ENCODE measurements around the gene SYDE2. TPM values are rescaled to one million over a fixed set of nuclear protein-coding genes. Genes with fewer than 3 reads are reported as not detected.

The SYDE2 gene
- total and polyA plus RNA-seq, 2 experiments from 2014 or later: 5.8 to 20.1 TPM

GRCh38 chr1:85122169-85122568, 78.6 kb downstream of the SYDE2 start:
- H3K9me3 Mint-ChIP-seq: no peaks in the 10 kb centered on the region; the same call in 2 of the 3 replicates
- ATAC-seq: peak; percentile 89

GRCh38 chr1:85121744-85122143, 79.1 kb downstream of the SYDE2 start:
- Mint-ChIP-seq H3K9me3 (no peaks in the 10 kb centered on the region; the same call in 2 of the 3 replicates), H3K4me3 (no peak overlapping the region), H3K36me3 (ENCODE audit: low read depth) (no peaks in the 10 kb centered on the region), H3K4me1 (peaks cover 13% of the 10 kb centered on the region), H3K27me3 (ENCODE audit: insufficient read depth, low read depth, poor library complexity) (peaks cover 9% of the 10 kb centered on the region), H3K27ac (no peak overlapping the region)
- H3F3A ChIP-seq (replicated peaks; ENCODE audit: low read depth): no peaks in the 10 kb centered on the region
- H3K79me2 ChIP-seq (replicated peaks; ENCODE audit: insufficient read depth): no peaks in the 10 kb centered on the region
- no peaks in the 10 kb centered on the region for H3K36me3 ChIP-seq (ENCODE audit: insufficient read depth)
- no peaks in the 10 kb centered on the region for H3K9me2 ChIP-seq (ENCODE audit: insufficient read depth)
- H3K4me3 ChIP-seq: no peak overlapping the region
- peaks cover 10% of the 10 kb centered on the region for H3K4me1 ChIP-seq (ENCODE audit: insufficient read depth)
- H3K4me2 ChIP-seq: no peak overlapping the region
- H4K20me1 ChIP-seq (replicated peaks; ENCODE audit: insufficient read depth): no peaks in the 10 kb centered on the region
- DNase-seq (ENCODE audit: low spot score): no peak
- TF ChIP-seq, protein P1, sequence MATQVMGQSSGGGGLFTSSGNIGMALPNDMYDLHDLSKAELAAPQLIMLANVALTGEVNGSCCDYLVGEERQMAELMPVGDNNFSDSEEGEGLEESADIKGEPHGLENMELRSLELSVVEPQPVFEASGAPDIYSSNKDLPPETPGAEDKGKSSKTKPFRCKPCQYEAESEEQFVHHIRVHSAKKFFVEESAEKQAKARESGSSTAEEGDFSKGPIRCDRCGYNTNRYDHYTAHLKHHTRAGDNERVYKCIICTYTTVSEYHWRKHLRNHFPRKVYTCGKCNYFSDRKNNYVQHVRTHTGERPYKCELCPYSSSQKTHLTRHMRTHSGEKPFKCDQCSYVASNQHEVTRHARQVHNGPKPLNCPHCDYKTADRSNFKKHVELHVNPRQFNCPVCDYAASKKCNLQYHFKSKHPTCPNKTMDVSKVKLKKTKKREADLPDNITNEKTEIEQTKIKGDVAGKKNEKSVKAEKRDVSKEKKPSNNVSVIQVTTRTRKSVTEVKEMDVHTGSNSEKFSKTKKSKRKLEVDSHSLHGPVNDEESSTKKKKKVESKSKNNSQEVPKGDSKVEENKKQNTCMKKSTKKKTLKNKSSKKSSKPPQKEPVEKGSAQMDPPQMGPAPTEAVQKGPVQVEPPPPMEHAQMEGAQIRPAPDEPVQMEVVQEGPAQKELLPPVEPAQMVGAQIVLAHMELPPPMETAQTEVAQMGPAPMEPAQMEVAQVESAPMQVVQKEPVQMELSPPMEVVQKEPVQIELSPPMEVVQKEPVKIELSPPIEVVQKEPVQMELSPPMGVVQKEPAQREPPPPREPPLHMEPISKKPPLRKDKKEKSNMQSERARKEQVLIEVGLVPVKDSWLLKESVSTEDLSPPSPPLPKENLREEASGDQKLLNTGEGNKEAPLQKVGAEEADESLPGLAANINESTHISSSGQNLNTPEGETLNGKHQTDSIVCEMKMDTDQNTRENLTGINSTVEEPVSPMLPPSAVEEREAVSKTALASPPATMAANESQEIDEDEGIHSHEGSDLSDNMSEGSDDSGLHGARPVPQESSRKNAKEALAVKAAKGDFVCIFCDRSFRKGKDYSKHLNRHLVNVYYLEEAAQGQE (IDR thresholded peaks at IDR 0.05; ENCODE audit: unreplicated experiment): no peak
- TF ChIP-seq CTCF (conservative IDR thresholded peaks at IDR 0.05; ENCODE audit: low read depth in 2 of 2): no peak
- no peak for TF ChIP-seq JUNB (IDR thresholded peaks at IDR 0.05; ENCODE audit: unreplicated experiment)
- peak overlapping the region; percentile 3; the same call in 1 of the 2 replicates for H2AFZ ChIP-seq
- ATAC-seq: no peak
- no peaks in the 10 kb centered on the region for H3K27me3 ChIP-seq (ENCODE audit: insufficient read depth)
- H3K27ac ChIP-seq (ENCODE audit: low read depth): no peak overlapping the region

More at GRCh38 chr1:85122169-85122568, 78.6 kb downstream of the SYDE2 start:
- peaks cover 10% of the 10 kb centered on the region for H3K27me3 Mint-ChIP-seq (ENCODE audit: insufficient read depth, low read depth, poor library complexity)
- no peaks in the 10 kb centered on the region for H3K36me3 Mint-ChIP-seq (ENCODE audit: low read depth)
- Histone ChIP-seq H3K4me2 (no peak overlapping the region), H3K4me1 (ENCODE audit: insufficient read depth) (peaks cover 10% of the 10 kb centered on the region), H3K4me3 (no peak overlapping the region), H3K27ac (ENCODE audit: low read depth) (no peak overlapping the region), H3K9me2 (ENCODE audit: insufficient read depth) (no peaks in the 10 kb centered on the region), H2AFZ (peak overlapping the region; percentile 3; the same call in 1 of the 2 replicates), H3F3A (replicated peaks; ENCODE audit: low read depth) (no peaks in the 10 kb centered on the region), H4K20me1 (replicated peaks; ENCODE audit: insufficient read depth) (no peaks in the 10 kb centered on the region), H3K36me3 (ENCODE audit: insufficient read depth) (no peaks in the 10 kb centered on the region), H3K27me3 (ENCODE audit: insufficient read depth) (no peaks in the 10 kb centered on the region), H3K79me2 (replicated peaks; ENCODE audit: insufficient read depth) (no peaks in the 10 kb centered on the region)
- H3K27ac Mint-ChIP-seq: no peak overlapping the region
- H3K4me1 Mint-ChIP-seq: peaks cover 14% of the 10 kb centered on the region
- DNase-seq (ENCODE audit: low spot score): peak; percentile 42
- H3K4me3 Mint-ChIP-seq: no peak overlapping the region
- TF ChIP-seq, protein P1 (IDR thresholded peaks at IDR 0.05; ENCODE audit: unreplicated experiment): no peak

Data from GM23338 (cell line).